Astrocyte of the spinal cord (primary cell): ENCODE data around the gene SMAD3.

Experiments used
- DNase-seq: peaks from one replicate; pipeline ENCODE4 v3.0.0; 2011; ENCODE audit warnings: low read depth, low spot score
- H3K4me3 ChIP-seq: 2 replicates; pipeline ENCODE4 v1.5.1; 2011; ENCODE audit warnings: low read depth, mild to moderate bottlenecking, low read length, moderate library complexity
- CTCF ChIP-seq: IDR thresholded peaks from 2 replicates; pipeline ENCODE4 v1.5.1; 2012; ENCODE audit warnings: low read depth, mild to moderate bottlenecking, low read length, inconsistent platforms
- in situ Hi-C: cut with HindIII; loops from 2 replicates; pipeline ENCODE4 v1.10.0; 2017; ENCODE audit warnings: low sequenced_read_pairs

Gene SMAD3

GRCh38 chr15:67035886-67036285 is 29.5 kb upstream of the SMAD3 start:
- in situ Hi-C loops = no loop called here

GRCh38 chr15:67036775-67037555 is 28.4 kb upstream of the SMAD3 start:
- DNase-seq = no peak
- TF ChIP-seq CTCF = no peak
- in situ Hi-C loops = no loop called here
- H3K4me3 ChIP-seq = no peak overlapping the region

More at GRCh38 chr15:67035886-67036285, 29.5 kb upstream of the SMAD3 start:
- H3K4me3 ChIP-seq = no peak overlapping the region
- TF ChIP-seq CTCF = no peak
- peak; percentile 47 for DNase-seq

- no peak overlapping the region for H3K4me3 ChIP-seq
- in situ Hi-C loops = no loop called here
- DNase-seq = no peak
- TF ChIP-seq CTCF = no peak
These were observed 27.7 kb upstream of the SMAD3 start for GRCh38 chr15:67037694-67038093.

- H3K4me3 ChIP-seq = no peak overlapping the region
- in situ Hi-C loops = no loop called here
- TF ChIP-seq CTCF = no peak
- no peak for DNase-seq
These were observed 26.7 kb upstream of the SMAD3 start for GRCh38 chr15:67038736-67039135.

- TF ChIP-seq CTCF = no peak
- in situ Hi-C loops = no loop called here
- no peak overlapping the region for H3K4me3 ChIP-seq
- DNase-seq = no peak
These were observed 25.9 kb upstream of the SMAD3 start for GRCh38 chr15:67039384-67040075.

- no peak for DNase-seq
- H3K4me3 ChIP-seq = no peak overlapping the region
- in situ Hi-C loops = no loop called here
- no peak for TF ChIP-seq CTCF
These were observed 25.1 kb upstream of the SMAD3 start for GRCh38 chr15:67040277-67040676.
